HG02759 (cell line): Measurements from ENCODE around the gene SLC20A1.
A peak's percentile ranks its signal among the peaks of the same experiment; 100 is the strongest.

Experiments used
- ATAC-seq: cut with Tn5 transposase; IDR thresholded peaks from one replicate; pipeline ENCODE4 v1.9.1; 2021; ENCODE audit warnings: mild to moderate bottlenecking, moderate library complexity; ENCODE audit not compliant: unreplicated experiment

SLC20A1 gene

DNA sequence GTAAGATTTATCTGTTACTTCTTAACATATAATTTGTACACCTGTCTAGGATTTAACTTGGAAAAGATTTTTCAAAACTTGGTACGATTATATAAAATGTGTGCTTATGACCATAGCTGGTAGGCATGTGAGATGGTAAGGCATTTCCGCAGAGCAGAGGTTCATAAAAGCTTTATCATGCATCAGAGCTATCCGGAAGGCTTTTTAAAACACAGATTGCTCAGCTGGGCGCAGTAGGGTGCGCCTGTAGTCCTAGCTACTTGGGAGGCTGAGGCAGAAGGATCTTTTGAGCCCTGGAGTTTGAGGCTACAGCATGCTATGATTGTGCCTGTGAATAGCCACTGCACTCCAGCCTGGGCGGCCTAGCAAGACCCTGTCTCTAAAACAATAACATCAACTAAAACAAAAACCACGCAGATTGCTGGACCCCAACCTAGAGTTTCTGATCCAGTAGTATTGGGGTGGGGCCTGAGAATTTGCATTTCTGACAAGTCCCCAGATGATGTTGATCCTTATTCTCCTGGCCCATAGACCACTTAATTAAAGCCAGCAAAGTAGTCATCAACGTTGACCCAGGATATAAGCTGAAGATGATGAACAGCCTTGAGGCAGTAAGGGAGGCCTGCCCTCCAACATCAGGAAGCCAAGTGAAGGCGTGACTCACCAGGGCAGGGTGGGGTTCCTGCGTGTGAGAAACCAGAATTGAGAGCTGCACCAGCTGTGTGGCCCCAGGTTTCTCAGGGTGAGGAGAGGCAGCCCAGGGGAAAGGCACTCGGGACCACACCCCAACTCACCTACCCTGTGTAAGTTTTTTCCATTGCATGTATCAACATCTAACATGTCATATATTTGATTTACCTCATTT, 21.6 kb upstream of the SLC20A1 start:
- ATAC-seq: no peak

DNA sequence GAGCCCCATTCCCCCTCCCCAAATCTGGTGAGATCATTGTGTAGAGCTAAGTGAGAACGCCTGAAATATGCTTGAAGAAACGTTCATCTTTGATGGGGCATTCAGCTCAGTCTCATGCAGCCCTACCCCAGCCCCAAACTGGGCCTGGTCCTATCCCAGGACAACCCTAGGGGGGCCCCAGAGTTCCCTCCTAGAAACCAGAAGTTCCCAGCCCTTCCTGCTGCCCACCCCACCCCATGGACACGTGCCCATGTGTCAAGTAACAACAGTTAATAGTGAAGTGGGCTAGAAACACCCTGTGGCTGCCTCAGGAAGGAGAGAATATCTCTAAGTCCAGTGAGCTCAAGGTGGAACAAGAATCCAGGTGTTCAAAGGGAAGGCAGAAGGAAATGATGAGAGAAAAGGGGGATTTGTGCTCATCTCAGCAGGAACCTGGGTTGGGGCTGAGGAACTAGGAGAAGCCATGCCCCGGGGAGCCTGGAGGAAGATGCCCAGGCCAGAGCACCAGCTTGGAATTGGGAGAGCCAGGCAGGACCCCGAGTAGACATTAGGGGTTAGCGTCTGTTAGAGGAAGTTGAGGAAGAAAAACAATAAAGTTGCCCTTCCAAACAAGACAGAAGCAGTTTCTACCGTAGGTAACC, 20.1 kb upstream of the SLC20A1 start:
- ATAC-seq: no peak

DNA sequence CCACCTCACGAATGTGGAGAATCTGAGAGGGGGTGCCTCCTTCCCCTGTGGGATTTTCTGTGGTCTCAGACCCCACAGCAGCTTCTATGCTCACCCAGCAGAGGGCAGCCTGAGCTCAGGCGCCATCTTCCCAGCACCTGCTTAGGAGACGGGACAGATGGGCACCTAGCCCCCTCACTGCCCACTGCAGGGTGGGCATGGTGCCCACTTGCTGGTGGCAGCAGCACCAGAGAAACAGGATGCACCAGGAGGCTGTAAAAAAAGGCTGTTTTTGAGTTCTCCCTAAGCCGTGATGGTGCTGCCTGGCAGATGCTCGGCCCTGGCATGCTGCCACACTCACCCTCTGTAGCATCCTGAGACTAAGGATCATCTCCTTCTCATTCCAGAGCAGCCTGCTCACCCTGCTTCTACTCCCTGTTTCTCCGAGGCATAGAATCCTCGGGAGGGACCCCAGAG, 19.1 kb upstream of the SLC20A1 start:
- peak; percentile 52 for ATAC-seq

DNA sequence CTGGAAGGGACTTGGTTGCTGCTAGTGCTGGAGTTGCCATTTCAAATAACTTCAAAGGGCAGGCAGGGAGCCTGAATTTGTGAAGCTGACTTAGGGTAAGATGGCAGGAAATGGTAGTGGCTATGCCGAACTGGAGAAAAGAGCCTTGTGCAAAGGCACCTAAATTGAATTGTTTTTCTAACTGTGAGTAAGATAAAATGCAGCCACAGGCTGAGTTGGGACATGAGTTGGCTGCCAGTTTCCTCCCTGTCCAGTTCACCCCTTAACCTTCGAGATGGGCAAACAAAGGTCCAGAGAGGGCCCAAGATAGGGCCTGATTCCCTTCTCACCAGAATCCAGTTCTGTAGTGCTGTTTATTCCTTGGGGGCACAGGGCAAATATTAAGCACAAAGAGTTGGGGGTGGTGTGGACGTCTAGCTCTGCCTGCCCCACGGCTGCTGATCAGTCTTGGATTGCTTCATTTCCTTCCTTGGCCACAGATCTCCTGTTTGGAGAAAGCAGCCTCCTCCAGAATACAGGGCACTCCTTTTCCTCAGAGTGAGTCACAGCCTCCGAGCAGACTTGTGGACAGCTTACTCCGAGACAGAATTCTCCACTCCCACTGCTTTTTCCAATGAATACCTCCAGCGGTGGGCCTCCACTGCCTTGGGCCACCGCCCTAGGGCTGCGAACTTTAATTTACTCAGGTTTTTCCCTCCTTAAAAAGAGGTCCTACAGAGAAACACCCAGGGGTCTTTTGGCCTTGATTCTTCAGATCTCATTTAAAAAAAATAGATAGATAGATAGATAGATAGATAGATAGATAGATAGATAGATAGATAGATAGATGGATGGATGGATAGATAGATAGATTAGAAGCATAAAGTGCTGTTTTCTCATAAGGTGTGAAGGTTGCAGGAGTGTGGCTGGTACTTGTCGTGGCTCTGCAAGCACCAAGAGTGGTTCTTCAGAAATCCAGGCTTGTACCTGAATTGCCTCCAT, 18.4 kb upstream of the SLC20A1 start:
- no peak for ATAC-seq

DNA sequence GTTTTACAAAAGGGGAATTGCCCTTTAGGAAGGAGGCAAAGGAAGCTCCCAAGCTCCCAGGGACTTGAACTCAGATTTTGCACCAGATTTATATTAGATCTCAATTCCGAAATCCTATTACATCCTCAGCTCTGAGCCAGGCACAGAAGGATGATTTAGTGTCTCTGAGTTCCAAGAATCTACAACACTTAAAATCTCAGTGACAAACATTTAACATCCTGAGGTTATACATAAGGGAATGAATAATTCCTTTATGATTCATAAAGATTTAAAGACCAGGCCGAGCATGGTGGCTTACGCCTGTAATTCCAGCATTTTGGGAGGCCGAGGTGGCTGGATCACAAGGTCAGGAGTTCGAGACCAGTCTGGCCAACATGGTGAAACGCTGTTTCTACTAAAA, 16.5 kb upstream of the SLC20A1 start:
- no peak for ATAC-seq

DNA sequence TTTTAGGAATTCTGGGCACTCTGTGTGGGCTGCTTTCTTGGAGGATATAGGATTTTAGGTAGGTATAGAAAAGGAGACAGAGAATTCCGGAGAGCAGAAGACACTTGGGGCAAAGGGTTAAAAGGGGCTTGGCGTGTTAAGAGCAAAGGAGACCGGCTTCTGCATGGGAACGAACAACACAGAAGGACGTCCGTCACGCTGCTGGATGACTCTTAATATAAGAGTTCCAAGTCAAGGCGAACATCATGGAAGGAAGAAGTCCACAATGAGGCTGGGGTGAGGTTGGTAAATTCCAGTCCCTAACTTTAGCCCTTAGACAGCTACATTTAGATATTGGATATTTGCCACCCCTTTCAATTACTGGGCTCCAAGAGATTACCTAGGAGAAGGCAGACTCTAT, 15.9 kb upstream of the SLC20A1 start:
- no peak for ATAC-seq

DNA sequence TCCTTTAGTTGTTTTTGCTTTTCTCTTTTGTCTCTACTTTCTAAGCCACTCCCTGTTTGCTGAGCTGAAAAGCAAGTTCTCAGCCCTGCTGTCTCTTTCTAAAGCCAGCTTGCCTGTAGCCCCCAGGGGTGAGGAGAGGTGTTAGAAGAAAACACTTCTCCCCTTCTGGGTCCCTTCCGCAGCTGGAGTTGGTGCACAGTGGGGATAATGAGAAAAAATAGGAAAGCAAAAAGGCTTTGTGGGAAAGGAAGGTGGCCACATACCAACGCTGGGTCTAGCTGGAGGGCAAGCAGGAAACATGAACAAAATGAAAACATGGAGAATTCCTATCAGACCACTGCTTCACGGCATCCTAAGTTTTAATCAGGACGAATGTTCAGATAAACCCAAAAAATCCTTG, 15.5 kb upstream of the SLC20A1 start:
- no peak for ATAC-seq

DNA sequence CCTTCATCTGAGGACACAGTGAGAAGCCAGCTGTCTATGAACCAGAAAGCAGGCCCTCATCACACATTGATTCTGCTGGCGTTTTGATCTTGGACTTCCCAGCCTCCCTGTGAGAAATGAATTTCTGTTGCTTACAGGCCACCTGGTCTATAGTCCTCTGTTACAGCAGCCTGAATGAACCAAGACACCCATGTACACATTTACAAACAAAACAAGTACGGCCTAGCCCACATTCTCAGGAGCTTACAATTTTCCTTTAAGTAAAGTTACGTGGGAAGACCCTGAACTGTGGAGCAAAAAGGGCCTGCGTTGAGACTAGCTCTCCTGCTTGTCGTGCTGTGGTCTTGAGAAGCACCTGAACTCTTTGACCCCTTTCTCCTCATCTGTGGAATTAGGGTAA, 12.0 kb upstream of the SLC20A1 start:
- no peak for ATAC-seq

DNA sequence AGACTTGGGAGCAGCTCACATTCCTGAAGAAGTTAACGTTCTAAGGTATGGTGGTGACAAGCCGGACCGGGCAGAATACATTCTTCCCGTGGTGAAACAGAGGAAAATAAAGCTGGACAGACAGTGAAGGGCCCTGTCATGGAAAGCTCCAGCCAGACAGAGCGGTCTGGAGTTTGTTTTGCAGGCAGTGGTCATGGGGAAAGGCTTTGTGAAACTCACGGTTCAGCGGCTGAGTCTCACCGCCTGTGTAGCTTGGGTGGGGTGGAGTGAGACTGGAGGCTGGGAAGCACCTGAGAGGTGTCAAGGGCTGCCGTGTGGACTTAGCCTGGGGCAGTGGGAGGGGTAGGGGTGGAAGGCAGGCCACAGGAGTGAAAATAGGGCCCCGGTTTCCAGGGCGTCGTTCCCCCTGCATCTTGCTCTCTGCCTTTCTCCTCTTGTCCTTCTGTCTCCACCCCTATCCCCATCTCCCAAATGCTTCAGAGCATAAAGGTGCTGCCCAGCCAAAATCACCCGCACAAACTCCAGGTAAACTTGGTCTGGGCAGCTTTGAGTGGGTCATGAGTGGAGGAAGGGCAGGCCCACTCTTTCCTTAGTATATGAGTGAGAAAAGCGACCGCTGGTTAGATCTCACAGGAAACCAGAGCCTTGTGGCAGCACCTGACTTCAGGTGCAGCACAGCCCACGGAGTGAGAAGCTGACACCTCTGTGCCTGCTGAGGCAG, 11.4 kb upstream of the SLC20A1 start:
- ATAC-seq: no peak

DNA sequence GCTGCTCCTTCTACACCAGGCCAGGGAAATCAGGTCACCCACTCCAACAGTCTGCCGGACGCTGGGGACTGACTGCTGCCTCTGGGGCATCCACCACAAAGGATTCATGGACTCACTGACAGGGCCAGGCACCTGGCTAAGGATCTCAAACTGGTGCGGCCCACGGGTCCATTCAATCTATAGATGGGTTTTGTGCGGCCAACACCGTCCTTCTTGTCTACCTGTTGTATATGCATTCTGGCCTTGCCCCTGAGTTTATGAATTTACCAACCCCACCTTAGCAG, 10.9 kb upstream of the SLC20A1 start:
- ATAC-seq: no peak

DNA sequence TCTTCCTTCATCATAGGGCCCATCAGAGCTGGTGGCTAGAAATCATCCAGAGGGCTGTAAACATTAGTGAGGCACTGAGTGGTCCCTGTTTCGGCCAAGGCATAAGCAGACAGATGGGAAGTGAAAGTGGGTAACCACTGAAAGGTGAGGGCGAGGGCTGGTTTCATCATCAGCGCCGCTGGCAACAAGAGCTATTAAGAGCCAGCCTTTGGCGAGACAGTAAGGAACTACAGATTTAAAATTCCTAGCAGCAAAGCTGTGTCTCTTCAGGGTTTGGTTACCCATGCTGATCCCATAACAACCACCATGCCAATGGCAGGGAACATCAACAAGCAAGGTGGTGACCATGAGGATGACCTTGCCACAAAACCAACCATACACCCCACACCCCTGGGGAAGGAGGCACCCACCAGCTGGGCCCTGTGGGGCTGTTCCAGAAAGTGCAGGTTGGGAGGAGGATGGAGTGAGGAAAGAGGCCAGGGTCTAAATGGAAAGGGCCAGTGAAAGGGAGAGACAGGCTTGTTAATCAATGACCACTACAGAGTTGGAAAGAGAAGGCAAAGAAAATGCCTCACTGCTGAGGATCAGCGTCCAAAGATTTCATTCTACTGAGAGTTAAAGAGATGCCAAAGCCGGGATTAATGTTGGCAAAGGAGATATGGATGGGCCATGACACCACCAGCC, 9.0 kb upstream of the SLC20A1 start:
- ATAC-seq: peak; percentile 93

DNA sequence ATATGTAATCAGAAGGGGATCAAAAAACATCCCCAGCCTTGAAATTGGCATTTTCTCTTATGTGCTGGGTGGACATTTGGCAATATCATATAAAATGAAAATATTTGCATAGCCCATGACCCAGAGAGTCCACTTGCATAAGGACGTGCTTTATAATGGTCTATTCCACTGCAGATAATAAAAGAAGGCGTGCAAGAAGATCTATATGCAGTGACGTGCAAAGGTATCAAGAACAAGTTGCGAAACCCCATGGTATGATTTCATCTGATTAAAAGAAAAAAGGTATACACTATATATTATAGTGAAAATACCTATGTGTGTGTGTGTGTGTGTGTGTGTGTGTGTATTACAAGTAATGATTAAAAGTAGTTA, 8.5 kb upstream of the SLC20A1 start:
- no peak for ATAC-seq

DNA sequence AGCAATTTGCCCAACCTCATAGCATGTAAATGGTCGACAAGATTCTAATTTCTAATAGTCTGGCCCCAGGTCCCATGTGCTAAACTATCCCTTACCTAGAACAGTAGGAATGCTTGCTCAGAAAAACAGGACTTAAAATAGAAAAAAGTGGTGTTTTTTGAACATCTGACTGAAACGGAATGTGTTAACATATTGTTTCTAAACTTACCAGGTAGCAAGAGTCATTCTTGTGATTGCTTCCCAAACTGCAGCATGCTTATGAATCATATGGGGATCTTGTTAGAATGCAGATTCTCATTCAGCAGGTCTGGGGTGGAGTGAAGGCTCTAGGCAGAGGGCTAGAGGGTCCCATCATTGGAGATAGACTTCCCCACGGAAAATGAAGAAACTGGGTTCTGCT, 5.8 kb upstream of the SLC20A1 start:
- ATAC-seq: no peak

DNA sequence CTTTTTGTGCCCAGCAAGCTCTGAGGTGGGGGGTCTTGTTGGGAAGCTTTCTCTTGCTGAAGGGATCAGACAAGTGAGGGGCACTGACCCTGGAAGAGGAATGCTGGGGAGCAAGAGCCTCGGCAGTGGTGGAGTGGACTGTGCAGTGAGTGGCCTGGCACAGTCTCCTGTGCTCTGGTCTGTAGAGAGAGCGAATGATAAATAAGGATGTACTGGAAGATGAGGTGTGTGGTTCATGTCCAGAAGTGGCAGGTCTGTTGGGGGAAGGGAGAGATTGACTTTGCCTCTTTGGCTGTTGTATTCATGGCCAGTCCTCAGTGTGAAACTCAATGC, 5.3 kb upstream of the SLC20A1 start:
- ATAC-seq: no peak

DNA sequence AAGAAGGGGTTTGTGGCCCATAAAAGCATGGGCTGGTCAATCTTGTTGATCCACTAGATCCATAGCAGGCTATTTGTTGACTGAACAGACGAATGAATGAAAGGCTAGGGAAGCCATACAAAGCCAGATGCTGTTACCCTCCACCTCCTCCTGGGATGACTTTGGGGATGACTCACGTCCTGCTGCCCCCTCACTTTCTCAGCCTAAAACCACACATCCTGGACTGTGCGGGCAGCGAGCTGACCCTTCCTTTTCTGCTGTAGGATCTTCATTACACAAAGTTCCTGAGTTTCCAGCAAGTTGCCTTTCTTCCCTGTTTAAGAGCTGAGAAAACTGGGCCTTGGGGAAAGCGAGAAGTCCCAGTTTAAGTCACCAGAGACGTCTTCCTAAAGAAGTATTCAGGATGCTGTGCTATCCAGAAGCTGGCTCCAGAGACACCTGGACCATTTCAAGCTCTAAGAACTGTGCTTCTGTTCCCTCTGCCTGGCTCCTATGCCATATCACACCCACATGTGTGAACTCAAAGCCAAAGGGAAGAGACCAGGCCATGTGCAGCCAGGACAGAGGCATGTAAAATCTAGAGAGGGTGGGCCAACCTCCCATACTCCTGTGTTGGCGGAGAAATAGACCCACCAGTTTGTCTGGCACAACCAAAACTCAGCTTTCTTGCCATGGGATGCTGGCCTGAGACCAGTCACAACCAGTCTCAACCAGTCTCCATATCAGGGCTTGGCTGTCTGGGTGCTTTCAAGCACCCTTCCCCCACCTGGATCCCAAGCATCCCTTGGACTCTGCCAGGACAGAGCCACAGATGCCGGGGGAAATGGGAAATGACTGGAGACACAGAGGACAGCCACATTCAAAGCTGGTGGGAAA, 4.7 kb upstream of the SLC20A1 start:
- no peak for ATAC-seq

DNA sequence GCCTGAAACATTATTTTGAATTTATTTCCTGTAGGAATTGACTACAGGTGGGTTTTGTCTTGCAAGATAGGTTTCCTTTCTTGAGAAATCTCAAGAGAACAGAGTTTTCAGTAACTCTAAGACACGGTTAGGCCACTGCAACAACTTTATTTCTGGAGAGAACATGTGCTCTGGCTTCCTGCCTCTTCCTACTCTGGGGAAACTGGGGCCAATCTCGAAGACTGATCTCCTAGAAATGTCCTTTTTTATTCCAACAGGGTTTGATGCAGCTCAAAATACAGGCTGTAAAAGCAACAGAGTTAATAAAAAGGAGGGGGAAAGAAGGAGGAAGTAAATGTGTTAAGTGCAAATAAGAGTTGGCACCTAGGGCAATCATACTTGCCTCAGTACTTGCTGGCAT, 4.0 kb upstream of the SLC20A1 start:
- ATAC-seq: no peak

DNA sequence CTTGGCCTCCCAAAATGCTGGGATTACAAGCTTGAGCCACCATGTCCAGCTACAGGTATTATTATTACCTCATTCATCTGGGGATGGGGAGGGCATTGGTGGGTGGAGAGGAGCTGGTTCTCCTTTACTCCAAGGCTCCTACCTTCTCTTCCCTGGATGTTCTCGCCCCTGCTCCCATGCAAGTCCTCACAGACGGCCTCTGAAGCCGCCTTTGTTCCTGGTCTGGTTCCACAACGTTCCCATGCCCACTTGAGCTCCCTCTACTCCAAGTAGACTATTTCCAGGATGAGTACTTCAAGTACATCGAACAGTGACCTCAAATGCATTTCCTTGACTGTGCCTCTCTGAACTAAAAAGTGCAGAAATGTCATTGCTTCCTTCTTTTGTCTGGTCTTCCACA, 3.2 kb upstream of the SLC20A1 start:
- ATAC-seq: no peak

DNA sequence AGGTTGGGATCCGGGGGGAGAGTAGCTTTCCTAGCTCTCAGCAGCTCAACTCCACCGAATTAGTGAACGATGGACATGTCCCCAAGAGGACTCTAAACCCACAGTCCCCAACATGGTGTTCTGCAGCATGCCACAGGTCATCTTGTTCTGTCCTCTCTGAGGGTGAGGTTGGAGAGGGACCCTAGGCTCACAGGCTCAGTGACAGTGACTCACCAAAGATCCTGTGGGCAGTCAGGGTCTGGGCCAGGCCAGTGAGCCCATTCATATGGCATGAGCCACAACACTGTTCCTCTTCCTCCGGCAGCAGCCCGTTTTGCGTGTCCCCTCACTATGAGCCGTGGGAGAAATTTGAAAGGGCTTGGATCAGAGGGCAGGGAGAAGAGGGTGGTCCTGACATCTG, 2.8 kb upstream of the SLC20A1 start:
- ATAC-seq: no peak

DNA sequence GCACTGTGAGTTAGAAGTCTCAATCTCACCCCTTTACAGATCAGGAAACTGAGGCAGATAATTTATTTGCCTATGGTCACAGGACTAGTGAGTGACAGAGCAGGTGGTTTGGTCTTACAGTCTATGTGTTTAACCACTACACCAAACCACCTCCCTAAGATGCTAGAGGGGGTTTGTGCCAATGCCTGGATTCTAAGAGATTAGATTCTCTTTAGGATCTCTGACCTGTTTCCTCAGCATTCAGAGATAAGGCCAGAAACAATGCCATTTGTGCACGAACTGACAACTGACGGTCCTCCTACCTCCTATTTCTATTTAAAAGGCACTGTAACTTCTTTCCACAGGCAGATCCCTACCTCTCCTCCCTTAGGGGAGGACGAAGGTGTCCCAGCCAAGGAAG, 2.3 kb upstream of the SLC20A1 start:
- ATAC-seq: no peak
